HG02852 (cell line): ENCODE data around the gene HRK.
A peak's percentile ranks its signal among the peaks of the same experiment; 100 is the strongest.

Source experiments
- ATAC-seq: cut with Tn5 transposase; IDR thresholded peaks from one replicate; pipeline ENCODE4 v1.9.1; 2021; ENCODE audit warnings: mild to moderate bottlenecking, moderate library complexity; ENCODE audit not compliant: unreplicated experiment

HRK gene

DNA sequence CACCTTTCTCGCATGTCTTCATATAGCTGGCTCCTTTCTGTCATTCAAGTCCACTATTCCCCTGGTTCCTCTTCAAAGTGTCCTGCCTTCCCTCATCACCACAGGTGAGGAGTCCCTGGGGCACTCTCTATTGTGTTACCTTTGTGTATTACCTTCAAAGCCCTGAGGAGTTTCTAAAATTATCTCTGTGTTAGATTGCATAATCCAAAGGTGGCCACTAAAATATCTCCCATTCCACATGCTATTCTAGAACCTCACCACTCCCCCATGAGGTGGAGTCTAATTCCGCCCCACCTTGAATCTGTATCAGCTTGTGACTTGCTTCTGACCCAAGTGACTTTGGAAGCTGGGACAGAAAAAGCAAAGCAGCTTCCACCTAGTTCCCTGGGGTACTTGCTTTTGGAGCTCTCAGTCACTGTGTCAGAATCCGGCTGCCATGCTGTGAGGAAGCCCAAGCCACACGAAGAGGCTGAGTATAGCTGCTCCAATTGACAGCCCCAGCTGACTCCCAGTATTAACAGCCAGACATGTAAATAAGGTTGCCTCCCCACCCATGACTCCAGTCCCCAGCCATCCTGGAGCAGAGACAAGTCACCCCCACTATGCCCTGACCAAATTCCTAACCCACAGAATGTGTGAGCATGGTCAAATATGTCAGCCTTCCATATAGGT, 6.8 kb downstream of the HRK start:
- ATAC-seq, result no peak

DNA sequence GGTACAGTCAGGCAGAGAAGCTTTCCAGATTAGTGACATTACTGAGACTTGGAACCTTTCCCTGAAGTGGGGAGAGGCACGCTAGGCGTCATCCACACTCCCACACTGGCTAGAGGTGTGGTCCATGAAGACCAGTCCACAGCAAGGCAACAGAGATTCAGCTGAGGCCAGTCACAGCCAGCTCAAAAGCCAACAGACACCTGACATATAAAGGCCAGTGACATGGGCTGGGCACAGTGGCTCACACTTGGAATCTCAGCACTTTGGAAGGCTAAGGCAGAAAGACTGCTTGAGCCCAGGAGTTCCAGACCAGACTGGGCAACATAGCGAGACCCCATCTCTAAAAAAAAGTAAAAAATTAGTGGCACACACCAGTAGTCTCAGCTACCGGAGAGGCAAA, 10.9 kb downstream of the HRK start:
- ATAC-seq, result no peak

DNA sequence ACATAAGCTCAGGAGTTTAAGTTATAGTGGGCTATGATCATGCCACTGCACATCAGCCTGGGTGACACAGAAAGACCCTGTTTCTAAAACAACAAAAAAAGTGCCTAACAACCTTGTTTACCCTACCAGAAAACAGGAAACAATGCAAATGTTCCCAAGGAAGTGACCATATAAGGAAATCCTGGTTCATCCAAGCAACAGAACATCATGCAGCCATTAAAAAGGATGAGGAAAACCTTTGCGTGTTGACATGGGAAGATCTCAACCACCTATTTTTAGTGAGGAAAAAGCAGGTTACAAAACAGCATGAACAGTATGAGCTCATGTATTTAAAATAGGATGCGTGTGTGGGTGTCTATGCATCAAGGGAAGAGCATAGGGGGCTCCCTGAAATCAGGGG, 13.7 kb downstream of the HRK start:
- no peak for ATAC-seq

DNA sequence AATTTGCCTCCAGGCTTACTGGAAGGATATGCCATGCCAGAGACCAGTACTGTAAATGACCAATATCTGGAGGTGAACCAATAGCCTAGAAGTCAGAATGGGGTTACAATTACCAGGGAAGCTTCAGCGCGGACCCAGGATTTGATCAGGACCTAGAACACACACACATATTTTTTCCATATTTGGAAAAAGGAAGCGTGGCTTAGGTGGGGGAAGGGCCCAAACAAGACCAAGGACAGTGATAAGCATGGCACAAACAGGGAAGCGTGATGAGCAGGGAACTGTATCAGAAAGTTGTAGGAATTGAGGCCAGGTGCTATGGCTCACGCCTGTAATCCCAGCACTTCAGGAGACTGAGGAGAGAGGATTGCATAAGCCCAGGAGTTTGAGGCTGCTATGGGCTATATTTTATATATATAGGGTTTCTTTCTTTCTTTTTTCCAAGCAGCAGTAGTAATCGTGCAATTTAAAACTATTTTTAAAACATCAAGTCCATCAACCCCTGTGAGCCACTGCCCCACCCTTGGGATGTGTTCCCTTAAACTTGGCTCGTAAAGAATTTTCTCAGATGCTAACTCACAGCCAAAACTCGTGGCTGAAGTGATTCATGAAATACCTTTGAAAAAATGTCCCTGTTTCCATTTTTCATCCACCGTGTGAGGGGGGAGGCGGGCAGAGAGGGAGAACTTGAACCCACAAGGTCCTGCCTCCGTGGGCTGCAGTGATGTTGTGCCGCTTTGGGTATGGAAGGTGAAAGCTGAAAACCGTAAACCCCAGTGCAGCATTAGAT, 16.7 kb downstream of the HRK start:
- ATAC-seq, result no peak

DNA sequence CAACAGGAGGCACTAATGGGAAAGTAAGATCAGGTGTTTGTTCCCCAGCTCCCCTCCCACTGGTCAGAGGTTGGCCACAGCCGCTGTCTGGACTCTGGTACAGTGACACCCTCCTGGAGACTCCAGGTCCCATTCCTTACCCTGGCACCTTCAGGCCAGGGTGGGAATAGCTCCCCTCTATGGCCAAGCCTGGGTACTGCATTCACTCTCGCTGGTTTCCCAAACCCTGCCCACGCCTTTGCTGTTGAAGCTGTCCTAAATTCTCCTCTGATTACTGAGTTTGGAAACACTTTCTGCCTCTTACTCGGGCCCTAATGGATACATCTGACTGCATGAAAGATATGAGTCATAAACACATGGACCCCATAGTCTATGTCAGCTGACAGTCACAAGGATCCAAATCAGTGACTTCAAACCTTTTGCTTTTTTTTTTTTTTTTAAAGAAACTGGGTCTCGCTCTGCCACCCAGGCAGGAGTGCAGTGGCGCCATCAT, 17.9 kb downstream of the HRK start:
- no peak for ATAC-seq

DNA sequence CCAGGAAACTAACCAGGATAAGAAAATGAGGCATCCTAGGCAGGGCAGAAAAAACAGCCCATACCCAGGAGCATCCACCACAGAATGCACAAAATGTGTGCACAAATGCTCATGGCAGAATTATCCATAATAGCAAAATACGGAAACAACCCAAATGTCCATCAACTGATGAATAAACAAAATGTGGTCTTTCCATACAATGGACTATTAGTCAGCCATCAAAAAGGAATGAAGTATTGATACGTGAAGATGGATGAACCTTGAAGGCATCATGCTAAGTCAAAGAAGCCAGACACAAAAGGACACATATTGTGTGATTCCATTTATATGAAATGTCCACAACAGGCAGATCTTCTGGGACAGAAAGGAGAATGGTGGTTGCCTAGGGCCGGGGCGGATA, 19.1 kb downstream of the HRK start:
- no peak for ATAC-seq

DNA sequence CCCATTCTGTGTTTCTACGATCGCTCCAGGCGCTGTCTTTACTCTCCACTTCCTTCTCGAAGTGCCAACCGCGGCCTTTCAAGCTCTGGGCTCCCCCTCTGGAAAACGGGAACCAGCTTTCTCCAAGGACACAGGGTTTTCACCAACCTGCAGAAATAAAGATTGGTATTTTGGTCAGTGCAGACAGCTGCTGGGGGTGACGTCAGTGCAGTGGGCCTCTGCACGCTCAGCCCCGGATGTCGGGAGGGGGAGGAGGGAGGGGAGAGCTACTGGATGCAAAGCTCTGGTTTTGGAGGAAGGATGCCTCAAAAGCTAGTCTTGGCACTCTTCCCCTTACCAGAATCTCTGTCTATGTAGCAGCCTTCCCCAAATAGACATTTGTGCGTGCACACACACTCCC, 19.9 kb downstream of the HRK start:
- ATAC-seq, result peak; percentile 80

DNA sequence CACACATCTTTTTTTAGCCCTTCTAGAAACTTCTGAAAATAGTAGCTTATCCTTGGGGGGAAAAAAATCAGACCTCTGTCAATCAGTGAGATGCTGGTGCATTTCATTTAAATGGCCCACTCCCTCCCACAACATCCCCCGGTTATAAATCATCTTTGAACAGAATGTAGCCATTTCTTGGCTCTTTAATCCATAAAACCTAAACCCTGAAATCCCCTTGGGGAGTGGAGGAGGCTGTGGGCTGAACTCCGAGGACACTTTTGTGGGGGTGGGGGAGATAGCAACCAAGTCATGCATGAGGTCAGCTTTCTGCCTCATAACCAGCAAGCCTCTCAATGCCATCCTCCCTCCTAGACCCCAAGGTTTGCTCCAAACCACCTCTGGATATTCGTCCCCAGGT, 21.0 kb downstream of the HRK start:
- ATAC-seq, result no peak

DNA sequence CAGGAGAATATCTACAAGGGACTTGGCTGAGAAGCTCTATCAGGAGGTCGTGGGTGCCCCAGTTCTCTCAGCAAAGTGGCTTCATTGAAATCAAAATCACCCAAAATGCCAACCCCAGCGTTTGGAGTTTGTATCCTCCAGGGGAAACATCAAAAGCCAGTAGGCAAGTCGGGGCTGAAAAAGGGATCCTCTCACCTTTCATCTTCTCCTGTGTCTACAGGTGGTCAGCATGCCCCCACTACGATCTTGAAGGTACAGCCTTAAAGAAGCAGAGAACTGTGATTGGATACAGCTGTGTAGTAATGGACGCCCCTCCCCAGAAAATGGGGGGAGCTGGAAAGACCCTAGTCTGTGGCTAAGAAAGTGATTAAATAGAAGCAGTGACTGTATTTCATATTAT, 22.2 kb downstream of the HRK start:
- ATAC-seq, result no peak

DNA sequence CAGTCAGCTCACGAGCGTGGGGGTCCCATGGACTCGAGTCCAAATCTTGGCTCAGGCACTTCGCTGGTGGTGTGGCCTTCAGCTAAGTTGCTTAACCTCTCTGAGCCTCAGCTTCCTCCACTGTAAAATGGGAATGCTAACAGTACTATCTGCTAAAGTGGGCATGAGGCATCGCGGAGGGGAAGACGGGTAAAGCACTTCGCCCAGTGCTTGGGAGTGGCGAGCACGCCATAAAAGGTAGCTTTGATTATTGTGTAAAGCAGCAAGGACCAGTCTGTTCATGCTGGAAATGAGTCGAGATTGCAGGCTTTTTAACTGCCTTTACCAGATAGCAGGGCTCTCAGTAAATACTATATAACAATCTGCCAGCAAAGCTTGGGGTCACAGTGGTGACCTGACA, 24.5 kb downstream of the HRK start:
- no peak for ATAC-seq

DNA sequence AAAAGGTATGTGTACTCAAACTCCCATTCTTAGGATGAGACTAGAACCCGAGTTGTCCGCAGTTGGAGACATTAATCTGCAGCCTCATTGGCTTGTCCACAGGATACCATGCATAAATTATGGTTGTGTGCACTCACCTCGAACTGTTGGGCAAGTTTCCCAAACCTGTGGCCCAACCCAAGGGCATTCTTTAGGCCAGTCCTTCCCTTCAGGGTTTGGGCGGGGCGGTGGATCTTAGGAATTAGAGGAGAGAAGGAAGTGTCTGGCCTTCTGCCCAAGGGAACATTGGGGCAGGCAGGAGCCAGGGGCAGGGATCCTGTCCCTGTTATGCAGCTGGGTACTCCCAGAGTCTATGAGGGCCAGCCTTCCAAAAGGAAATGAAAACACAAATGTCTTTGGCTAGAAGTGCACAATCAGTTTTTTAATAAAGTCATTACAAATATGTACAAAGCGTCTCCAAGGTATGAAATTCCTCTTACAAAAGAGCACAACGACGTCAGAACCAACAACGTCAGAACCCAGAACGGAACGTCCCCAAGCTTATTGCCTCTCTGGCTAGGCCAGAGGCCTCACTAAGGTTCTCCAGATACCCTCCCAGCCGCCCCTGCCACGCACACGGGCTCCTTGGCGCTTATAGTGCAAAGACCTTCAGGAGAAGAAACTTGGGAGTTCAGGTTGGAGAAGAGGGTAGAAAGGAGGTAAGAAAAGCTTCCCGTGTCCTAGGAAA, 25.3 kb downstream of the HRK start:
- no peak for ATAC-seq

DNA sequence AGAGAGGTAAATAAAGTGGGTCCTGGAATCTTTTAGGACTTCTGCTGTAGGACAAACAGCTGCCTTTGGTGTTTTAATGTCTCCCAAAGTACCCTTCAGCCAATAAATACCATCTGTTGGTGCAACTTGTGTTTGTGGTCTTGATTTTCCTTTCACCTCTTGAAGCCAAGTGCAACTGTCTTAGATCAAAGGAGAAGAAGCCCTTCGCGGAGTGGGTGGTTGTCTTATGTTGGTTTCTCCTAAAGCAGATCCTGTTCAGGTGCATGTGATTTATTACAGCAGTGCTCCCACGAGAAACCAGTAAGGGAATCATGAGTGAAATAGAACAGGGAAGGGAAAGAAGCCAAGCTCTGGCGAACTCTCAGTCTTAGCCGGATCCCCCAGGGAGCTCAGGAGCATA, 27.7 kb downstream of the HRK start:
- ATAC-seq, result no peak

DNA sequence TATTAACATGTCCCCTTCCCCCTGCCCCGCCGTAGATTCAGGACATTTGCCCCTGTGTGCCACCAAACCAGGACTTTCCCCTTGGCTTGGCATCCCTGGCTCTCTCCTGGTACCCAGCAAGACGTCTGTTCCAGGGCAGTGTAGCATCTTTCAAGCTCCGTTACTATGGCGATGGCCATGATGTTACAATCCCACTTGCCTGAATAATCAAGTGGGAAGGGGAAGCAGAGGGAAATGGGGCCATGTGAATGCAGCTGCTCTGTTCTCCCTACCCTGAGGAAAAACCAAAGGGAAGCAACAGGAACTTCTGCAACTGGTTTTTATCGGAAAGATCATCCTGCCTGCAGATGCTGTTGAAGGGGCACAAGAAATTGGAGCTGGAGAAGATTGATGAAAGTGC, 28.9 kb downstream of the HRK start:
- no peak for ATAC-seq

DNA sequence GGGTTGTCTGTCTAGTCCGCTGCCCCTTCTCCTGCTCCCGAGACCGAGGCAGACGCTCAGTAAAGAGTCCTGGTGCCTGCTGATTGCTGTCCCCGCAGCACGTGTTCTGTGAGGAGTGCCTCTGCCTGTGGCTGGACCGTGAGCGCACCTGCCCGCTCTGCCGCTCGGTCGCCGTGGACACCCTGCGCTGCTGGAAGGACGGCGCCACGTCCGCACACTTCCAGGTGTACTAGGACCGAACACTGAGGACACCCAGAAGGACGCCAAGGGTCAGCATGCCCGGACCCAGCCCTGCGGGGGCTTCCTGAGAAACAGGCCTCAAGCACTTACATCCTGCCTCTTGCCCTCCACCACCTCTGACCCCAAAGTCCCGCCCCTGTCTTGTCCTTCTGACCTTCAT, 32.0 kb downstream of the HRK start:
- no peak for ATAC-seq

DNA sequence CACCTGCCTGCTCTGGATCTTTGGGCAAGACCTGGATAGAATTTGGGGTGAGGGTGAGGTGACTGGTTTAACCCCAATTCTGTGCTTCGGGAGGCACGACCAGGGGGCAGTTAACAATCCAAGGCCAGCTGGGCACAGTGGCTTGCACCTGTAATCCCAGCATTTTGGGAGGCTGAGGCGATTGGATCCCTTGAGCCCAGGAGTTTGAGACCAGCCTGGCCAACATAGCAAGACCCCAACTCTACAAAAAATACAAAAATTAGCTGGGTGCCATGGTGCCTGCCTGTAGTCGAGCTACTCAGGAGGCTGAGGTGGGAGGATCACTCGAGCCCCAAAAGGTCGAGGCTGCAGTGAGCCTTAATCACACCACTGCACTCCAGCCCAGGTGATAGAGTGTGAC, 38.2 kb downstream of the HRK start:
- ATAC-seq, result no peak

DNA sequence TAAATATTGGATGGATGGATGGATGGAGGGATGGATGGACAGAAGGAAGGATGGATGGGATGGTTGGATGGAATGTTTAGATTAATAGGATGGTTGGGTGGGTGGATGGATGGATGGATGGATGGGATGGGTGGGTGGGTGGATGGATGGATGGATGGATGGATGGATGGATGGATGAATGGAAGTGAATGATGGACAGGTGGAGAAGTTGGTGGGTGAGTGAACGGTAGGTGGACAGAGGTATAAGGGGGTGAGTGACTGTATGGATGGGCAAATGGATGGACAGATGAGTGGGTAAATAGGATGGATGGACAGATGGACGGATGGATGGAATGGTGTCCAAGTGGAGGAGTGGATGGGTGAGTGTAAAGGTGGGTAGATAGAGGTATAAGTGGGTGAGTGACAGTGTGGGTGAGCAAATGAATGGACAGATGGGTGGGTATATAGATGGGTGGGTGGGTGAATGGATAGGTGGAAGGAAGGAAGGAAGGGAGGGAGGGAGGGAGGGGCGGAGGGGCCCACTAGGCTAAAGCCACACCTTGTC, 41.9 kb downstream of the HRK start:
- no peak for ATAC-seq

DNA sequence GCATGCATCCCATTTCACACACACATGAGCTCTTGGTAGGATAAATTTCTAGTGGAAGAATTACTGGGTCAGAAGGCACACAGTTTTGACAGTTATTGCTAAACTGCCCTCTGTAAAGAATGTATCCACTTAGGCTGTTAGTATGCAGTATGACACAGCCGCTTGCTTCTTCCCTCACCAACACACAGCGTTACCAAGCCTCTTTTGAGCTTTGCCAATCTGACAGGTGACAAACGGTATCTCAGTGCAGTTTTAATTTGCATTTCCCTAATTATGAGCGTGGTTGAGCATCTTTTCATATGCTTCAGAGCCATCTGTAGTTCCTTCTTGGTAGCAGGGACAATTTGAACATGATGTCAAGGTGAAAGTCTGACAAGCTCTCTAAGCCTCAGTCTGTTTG, 42.9 kb downstream of the HRK start:
- ATAC-seq, result no peak

DNA sequence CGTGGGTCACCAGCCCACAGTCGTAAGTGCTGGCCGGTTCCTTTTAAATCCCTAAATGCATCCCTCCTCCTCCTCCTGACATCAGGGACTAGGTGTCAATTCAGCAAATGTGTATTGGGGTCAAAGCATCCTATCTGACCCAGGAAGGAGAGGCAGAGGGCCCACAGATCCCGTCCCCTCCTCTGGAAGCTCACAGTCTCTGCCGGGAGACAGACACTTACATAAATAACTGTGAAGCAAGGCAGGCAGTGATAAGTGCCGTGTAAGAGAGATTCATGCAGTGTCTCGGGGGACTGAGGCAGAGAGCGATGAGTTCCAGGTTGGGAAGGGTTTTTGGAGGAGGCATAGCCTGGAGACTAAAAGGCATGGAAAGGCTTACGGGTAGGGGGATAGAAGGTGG, 44.1 kb downstream of the HRK start:
- no peak for ATAC-seq

DNA sequence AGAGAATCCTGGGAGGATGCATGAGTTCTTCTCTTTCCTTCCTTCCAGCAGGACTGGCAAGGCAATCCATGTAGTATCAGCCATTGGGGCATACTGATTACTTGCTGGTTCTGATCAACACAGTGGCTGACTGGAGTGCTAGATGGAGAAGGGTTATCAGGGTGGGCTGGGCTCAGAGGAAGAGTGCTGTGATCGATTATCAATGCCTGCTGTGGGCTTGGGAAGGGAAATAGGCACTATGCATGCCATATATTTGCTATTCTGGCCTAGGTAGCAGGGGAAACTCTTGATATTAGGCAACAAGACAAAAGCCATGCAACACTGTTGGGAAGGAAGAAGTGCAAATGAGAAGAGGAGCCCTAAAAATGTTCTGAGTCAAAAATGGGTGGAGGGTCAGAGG, 45.8 kb downstream of the HRK start:
- ATAC-seq, result no peak

DNA sequence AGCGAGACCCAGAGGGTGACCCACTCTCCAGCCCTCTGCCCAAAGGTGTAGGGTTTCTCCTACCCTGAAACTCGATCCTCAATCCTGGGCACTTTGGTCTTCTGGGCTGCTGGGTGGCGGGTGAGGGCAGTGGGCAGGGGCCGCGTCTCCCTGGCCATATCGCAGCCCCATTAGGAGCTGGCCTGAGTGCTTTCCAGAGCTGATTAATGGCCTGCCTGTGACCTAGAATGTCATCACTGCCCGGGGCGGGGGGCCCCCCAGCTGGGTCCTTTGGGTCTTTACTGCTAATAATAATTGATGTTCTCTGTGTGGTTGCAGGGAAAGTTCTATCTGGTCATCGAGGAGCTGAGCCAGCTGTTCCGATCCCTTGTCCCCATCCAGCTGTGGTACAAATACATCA, 47.8 kb downstream of the HRK start:
- ATAC-seq, result no peak

DNA sequence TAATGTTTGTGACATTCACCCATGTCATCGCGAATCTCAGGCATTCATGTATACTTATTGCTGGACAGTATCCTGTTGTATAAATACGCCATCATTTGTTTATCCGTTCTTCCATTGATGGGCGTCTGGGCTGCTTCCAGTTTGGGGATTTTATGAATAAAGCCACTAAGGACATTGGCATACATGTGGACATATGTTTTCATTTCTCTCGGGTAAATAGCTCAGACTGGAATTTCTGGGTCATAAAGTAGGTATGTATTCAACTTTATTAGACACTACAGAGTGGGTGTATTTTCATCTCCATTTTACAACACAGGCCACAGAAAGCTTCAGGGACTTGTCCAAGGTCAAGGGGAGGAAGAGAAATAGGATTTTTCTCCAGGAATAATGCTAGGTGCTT, 48.9 kb downstream of the HRK start:
- no peak for ATAC-seq

DNA sequence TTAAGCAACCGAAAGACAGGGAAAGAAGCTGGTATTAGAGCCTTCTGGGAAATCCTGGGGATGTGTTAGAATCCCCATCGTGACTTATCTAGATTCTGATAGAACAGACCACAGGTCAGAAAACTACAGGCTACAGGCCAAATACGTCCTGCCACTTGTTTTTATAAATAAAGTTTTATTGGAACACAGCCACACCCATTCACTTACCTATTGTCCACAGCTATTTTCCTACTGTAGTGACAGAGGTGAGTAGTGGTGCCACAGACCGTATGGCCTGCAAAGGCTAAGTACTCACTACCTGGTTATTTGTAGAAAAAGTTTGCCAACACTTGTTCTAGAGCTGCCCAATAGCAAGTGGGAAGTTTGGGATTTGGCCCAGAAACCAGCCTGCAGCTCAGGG, 53.8 kb downstream of the HRK start:
- no peak for ATAC-seq
